Epithelial cell of esophagus (primary cell): ENCODE measurements around the gene CFD.
A peak's percentile ranks its signal among the peaks of the same experiment; 100 is the strongest.

Experiments
- DNase-seq: peaks from one replicate; pipeline ENCODE4 v3.0.0; 2010; ENCODE audit warnings: low read depth
- H3K4me3 ChIP-seq: 2 replicates; pipeline ENCODE4 v1.5.1; 2011; ENCODE audit warnings: mild to moderate bottlenecking, low read length, control low read depth
- TF ChIP-seq, protein P1 (sequence below): IDR thresholded peaks from 2 replicates; pipeline ENCODE4 v1.5.1; 2011; ENCODE audit warnings: low read depth, mild to moderate bottlenecking, low read length, control low read depth, inconsistent platforms; ENCODE audit not compliant: insufficient read depth; ENCODE audit errors: missing control alignments

The CFD gene

DNA sequence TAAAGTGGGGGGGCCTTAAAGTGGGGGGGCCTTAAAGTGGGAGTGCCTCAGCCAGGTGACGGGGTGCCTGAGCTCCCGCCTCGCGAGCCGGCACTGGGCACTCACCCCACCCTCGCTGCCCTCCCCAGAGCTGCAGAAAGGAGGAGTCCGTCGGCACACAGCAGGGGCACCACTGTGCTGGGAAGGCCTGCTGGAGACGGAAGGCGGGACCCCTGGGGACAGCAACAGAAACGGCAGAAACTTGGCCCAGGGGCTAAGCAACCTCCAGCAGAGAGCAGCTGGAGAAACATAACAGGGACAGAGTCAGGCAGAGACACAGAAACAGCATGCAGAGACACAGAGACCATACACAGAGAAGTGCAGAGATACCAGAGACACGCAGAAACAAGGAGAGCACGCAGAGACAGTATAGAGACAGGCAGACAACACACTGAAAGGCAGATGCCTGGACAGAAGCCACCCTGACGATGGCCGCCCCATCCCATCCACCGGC, 7.9 kb downstream of the CFD start:
- no peak for DNase-seq
- H3K4me3 ChIP-seq = no peak overlapping the region
- TF ChIP-seq, protein P1, sequence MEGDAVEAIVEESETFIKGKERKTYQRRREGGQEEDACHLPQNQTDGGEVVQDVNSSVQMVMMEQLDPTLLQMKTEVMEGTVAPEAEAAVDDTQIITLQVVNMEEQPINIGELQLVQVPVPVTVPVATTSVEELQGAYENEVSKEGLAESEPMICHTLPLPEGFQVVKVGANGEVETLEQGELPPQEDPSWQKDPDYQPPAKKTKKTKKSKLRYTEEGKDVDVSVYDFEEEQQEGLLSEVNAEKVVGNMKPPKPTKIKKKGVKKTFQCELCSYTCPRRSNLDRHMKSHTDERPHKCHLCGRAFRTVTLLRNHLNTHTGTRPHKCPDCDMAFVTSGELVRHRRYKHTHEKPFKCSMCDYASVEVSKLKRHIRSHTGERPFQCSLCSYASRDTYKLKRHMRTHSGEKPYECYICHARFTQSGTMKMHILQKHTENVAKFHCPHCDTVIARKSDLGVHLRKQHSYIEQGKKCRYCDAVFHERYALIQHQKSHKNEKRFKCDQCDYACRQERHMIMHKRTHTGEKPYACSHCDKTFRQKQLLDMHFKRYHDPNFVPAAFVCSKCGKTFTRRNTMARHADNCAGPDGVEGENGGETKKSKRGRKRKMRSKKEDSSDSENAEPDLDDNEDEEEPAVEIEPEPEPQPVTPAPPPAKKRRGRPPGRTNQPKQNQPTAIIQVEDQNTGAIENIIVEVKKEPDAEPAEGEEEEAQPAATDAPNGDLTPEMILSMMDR = no peak

- TF ChIP-seq, protein P1 = no peak
- no peak for DNase-seq
- no peak overlapping the region for H3K4me3 ChIP-seq
Measured at GRCh38 chr19:867855-868457, 8.5 kb downstream of the CFD start.

DNA sequence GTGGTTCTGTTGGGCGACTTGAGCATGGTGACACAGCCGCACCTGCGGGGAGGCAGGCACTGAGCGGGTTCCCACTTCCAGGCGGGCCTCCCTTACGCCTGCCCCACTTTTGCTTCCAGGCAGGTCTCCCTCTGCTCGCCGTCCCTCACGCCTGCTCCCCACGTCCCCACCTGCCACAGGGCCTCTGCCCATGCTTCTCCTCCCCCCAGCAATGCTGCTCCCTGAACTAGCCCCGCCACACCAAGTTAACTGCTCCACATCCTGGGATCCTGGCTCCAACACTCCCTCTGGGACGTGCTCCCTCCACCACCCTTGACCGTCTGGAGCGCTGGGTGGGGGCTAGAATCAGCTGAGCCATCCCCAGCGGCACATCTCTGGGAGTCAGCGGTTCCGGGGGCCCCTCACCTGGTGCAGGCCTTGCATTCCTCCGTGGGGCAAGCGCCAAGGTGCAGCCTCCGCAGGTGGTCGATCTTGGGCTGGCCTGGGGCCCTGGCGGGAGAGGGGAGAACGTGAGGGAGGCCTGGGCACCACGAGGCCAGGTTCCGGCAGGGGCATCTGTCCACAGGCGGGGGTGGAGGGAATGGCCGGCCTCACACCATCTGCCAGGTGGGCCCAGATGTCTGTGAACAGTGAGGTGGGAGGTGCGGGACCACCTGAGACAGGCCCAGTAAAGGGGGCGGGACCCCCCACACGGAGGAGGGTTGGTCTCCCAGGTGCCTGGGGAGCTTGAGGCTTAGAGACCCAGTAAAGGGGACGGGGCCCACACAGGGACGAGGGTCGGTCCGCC, 9.2 kb downstream of the CFD start:
- TF ChIP-seq, protein P1 = no peak
- DNase-seq = no peak
- no peak overlapping the region for H3K4me3 ChIP-seq

- no peak overlapping the region for H3K4me3 ChIP-seq
- TF ChIP-seq, protein P1 = no peak
- peak; percentile 83 for DNase-seq
Measured at GRCh38 chr19:869245-870177, 10.0 kb downstream of the CFD start.

DNA sequence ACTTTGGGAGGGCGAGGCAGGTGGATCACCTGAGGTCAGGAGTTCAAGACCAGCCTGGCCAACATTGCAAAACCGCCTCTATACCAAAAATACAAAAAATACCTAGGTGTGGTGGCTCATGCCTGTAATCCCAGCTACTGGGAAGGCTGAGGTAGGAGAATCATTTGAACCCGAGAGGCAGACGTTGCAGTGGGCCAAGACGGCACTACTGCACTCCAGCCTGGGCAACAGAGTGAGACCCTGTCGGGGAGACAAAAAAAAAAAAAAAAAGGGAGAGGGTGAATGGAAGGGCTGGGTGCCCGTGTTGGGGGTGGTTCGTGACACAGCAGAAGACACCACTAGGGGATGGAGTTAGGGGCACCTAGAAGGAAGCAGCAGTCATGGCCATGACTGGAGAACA, 10.8 kb downstream of the CFD start:
- H3K4me3 ChIP-seq = no peak overlapping the region
- TF ChIP-seq, protein P1 = no peak
- no peak for DNase-seq

DNA sequence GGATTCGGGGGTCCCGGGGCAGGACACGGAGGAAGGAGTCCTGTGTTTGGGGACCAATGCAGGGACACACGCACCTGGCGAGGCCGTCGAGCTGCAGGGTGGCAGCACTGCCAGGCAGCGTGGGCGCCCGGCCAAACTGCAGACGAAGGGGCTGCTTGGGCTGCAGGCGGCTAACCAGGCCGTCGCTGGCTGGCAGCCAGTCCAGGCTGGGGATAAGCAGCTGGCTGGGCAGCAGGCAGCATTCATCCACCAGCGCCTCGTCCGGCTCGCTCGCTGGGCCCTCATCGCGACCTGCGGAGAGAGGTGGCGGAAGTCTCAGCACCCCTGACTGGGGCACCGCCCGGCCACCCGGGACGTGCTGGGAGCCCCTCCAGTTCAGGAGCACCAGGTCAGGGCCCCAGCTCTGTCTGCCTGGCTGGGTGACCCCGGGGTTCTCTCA, 11.5 kb downstream of the CFD start:
- no peak for DNase-seq
- no peak overlapping the region for H3K4me3 ChIP-seq
- TF ChIP-seq, protein P1 = no peak
